SK-N-SH (cell line): ENCODE results near the gene LHX6. TPM values are rescaled to one million over a fixed set of nuclear protein-coding genes. Genes with fewer than 3 reads are reported as not detected.

ENCODE experiments used
- CTCF ChIA-PET: fragments of 300-600, 350-600 bp; formaldehyde crosslinking; extraction: SDS; loops from one replicate; lab custom pipeline; 2021; lab: Yijun Ruan, JAX
- POLR2A ChIA-PET: fragments of 350-600 bp; sonication (Branson Sonifier 250); formaldehyde crosslinking; extraction: SDS; loops from one replicate; lab custom pipeline; 2020; ENCODE audit warnings: antibody characterized with exemption, inconsistent platforms; lab: Yijun Ruan, JAX
- DNase-seq: peaks from one replicate; pipeline ENCODE4 v3.0.0; 2012
- H2AFZ ChIP-seq: fragments of 200-600 bp; sonication (generic); 2 replicates; pipeline ENCODE4 v1.8.1; 2016; ENCODE audit warnings: antibody characterized with exemption, mild to moderate bottlenecking, low read depth
- H3F3A ChIP-seq: fragments of 200-600 bp; sonication (generic); replicated peaks from 2 replicates; pipeline ENCODE3; 2016; ENCODE audit warnings: antibody characterized with exemption, mild to moderate bottlenecking; ENCODE audit not compliant: insufficient read depth
- H3K27ac ChIP-seq, 2 experiments: fragments of 200-500 bp in 1 of 2; fragments of 200-600 bp in 1 of 2; sonication (Bioruptor generic) in 1 of 2; sonication (generic), shearing (Covaris generic) in 1 of 2; 2 replicates each; pipeline versions ENCODE4 v1.5.1 to v1.6.1; 2014 to 2016; ENCODE audit warnings: low read depth in 2 of 2, inconsistent platforms in 1 of 2, low read length in 1 of 2, mild to moderate bottlenecking in 1 of 2, mixed read lengths in 1 of 2
- H3K27me3 ChIP-seq: fragments of 200-600 bp; sonication (generic), shearing (Covaris generic); 2 replicates; pipeline ENCODE4 v1.6.1; 2016; ENCODE audit warnings: mixed run types; ENCODE audit not compliant: insufficient read depth
- H3K36me3 ChIP-seq, 2 experiments: fragments of 200-500 bp in 1 of 2; fragments of 200-600 bp in 1 of 2; sonication (Bioruptor generic) in 1 of 2; sonication (generic) in 1 of 2; replicated peaks in 1 of 2; 2 replicates each; pipeline versions ENCODE3 to v1.5.1; 2014 to 2016; ENCODE audit warnings: low read length in 1 of 2, mild to moderate bottlenecking in 1 of 2; ENCODE audit not compliant: insufficient read depth in 2 of 2, control insufficient read depth in 1 of 2
- H3K4me1 ChIP-seq, 2 experiments: fragments of 200-500 bp in 1 of 2; fragments of 200-600 bp in 1 of 2; sonication (Bioruptor generic) in 1 of 2; sonication (generic), shearing (Covaris generic) in 1 of 2; 2 replicates each; pipeline versions ENCODE4 v1.5.1 to v1.6.1; 2014 to 2016; ENCODE audit warnings: low read depth in 1 of 2, low read length in 1 of 2, mixed run types in 1 of 2; ENCODE audit not compliant: insufficient read depth in 2 of 2, control insufficient read depth in 1 of 2
- H3K4me2 ChIP-seq: fragments of 200-600 bp; sonication (generic), shearing (Covaris generic); 2 replicates; pipeline ENCODE4 v1.6.1; 2017; ENCODE audit warnings: mixed run types
- H3K4me3 ChIP-seq, 2 experiments: fragments of 200-500 bp in 1 of 2; fragments of 200-600 bp in 1 of 2; sonication (Bioruptor generic) in 1 of 2; sonication (generic), shearing (Covaris generic) in 1 of 2; 2 replicates each; pipeline versions ENCODE4 v1.5.1 to v1.8.1; 2014 to 2016; ENCODE audit warnings: low read depth in 2 of 2, inconsistent platforms in 1 of 2, low read length in 1 of 2, mild to moderate bottlenecking in 1 of 2, mixed read lengths in 1 of 2, moderate library complexity in 1 of 2
- H3K79me2 ChIP-seq: fragments of 200-600 bp; sonication (generic); 2 replicates; pipeline ENCODE4 v1.8.1; 2017; ENCODE audit warnings: mild to moderate bottlenecking; ENCODE audit not compliant: insufficient read depth
- H3K9ac ChIP-seq: fragments of 200-600 bp; sonication (generic); 2 replicates; pipeline ENCODE4 v1.6.1; 2017; ENCODE audit warnings: mixed run types
- H3K9me2 ChIP-seq: fragments of 200-600 bp; sonication (generic); 2 replicates; pipeline ENCODE4 v1.6.1; 2017; ENCODE audit warnings: mixed run types
- H3K9me3 ChIP-seq: fragments of 200-600 bp; sonication (generic); 2 replicates; pipeline ENCODE4 v1.6.1; 2017; ENCODE audit warnings: mixed run types, mild to moderate bottlenecking, moderate library complexity
- H4K20me1 ChIP-seq: fragments of 200-600 bp; sonication (generic); 2 replicates; pipeline ENCODE4 v1.6.1; 2017; ENCODE audit warnings: mild to moderate bottlenecking, mixed run types; ENCODE audit not compliant: insufficient read depth
- CTCF ChIP-seq: fragments of 200-600 bp; sonication (generic); IDR thresholded peaks from 2 replicates; pipeline ENCODE4 v1.6.1; 2017; ENCODE audit warnings: antibody characterized with exemption, mild to moderate bottlenecking, moderate library complexity
- RAD21 ChIP-seq: IDR thresholded peaks from 2 replicates; pipeline ENCODE4 v1.6.1; 2012; ENCODE audit warnings: mild to moderate bottlenecking, low read length
- RFX5 ChIP-seq: IDR thresholded peaks from 2 replicates; pipeline ENCODE4 v1.6.1; 2012; ENCODE audit warnings: mild to moderate bottlenecking, improper control_type of control experiment, low read length
- SMC3 ChIP-seq: IDR thresholded peaks from 2 replicates; pipeline ENCODE4 v1.6.1; 2012; ENCODE audit warnings: low read depth, low read length, improper control_type of control experiment
- USF2 ChIP-seq: fragments of 150-350 bp; IDR thresholded peaks from 2 replicates; pipeline ENCODE4 v1.6.1; 2017; ENCODE audit warnings: antibody characterized with exemption, low read length, low read depth, borderline replicate concordance
- ZBTB33 ChIP-seq: IDR thresholded peaks from 2 replicates; pipeline ENCODE4 v1.4.0; 2012; ENCODE audit warnings: low read depth, borderline replicate concordance
- WGBS: methylation state at CpG from one replicate; pipeline ENCODE4 v1.1.6; 2017; ENCODE audit warnings: low lambda C conversion rate; 5-methylcytosine and 5-hydroxymethylcytosine counted together
- polyA plus RNA-seq, 3 experiments: library from polyadenylated mRNA; depleted of rRNA; stranded (reverse); fragments of >200 nt; gene quantifications; 2 replicates each; pipeline ENCODE4 v1.2.3, GENCODE V29; 2012

The LHX6 gene
- polyA plus RNA-seq, 1 of the 3 experiments (the other 2 are of a cell fraction), result 0.02 TPM

GRCh38 chr9:122173670-122174069, 55.1 kb downstream of the LHX6 start:
- Histone ChIP-seq H3K4me3 (no peak overlapping the region), H3K27me3 (peaks cover 36% of the 10 kb centered on the region; the same call in 1 of the 2 replicates), H3K9me2 (no peaks in the 10 kb centered on the region), H3K4me1 (no peaks in the 10 kb centered on the region), H4K20me1 (no peaks in the 10 kb centered on the region), H3K9ac (no peak overlapping the region), H3K9me3 (no peaks in the 10 kb centered on the region), H3K79me2 (no peaks in the 10 kb centered on the region), H2AFZ (no peak overlapping the region), H3K4me2 (no peak overlapping the region), H3F3A (no peaks in the 10 kb centered on the region), H3K27ac (no peak overlapping the region), H3K36me3 (no peaks in the 10 kb centered on the region)
- 31% methylated on average over 3 of the region's 3 CpGs for WGBS
- ChIA-PET CTCF (interaction anchor here (1.4 kb wide), 1 partner anchor 39 kb away, joined by 3 read pairs; no protein-coding TSS in a partner anchor), POLR2A (no interaction called here)
- DNase-seq, result no peak
- TF ChIP-seq RAD21, result no peak
- TF ChIP-seq RFX5, result no peak

- ChIA-PET POLR2A (no interaction called here), CTCF (interaction anchor here (2.5 kb wide), 1 partner anchor 13 kb away, joined by 13 read pairs; the partner anchor contains the start of genes MORN5 and NDUFA8)
These were observed 56.6 kb downstream of the LHX6 start for GRCh38 chr9:122172131-122172530.

More at GRCh38 chr9:122172131-122172530, 56.6 kb downstream of the LHX6 start:
- Histone ChIP-seq H3K4me2 (no peak overlapping the region), H3K9ac (no peak overlapping the region), H3K36me3 (no peaks in the 10 kb centered on the region), H3K27me3 (peaks cover 36% of the 10 kb centered on the region; the same call in 1 of the 2 replicates), H3F3A (no peaks in the 10 kb centered on the region), H3K4me1 (no peaks in the 10 kb centered on the region), H2AFZ (no peak overlapping the region), H3K27ac (no peak overlapping the region), H4K20me1 (no peaks in the 10 kb centered on the region), H3K9me3 (no peaks in the 10 kb centered on the region), H3K4me3 (no peak overlapping the region), H3K79me2 (no peaks in the 10 kb centered on the region), H3K9me2 (no peaks in the 10 kb centered on the region)
- TF ChIP-seq CTCF (no peak), ZBTB33 (no peak), SMC3 (no peak), USF2 (no peak)
- WGBS, result 78% methylated on average over 7 of the region's 7 CpGs
- DNase-seq, result no peak
